Stimulated activated memory B cell treated with anti-CD40 and anti-IgM and Interleukin-4, amounts not matched to agents 10 μg/mL and 1 μg/mL and 100 μg/mL, for 72 hours (primary cell): ENCODE data around the gene UNC45A.

Experiments
- ATAC-seq: fragments of 150-1000 bp; cut with Tn5 transposase; 2 replicates; pipeline ENCODE4 v1.10.0; 2021
- H3K27ac Mint-ChIP-seq: one replicate; pipeline ENCODE4 v1.8.0; 2022; ENCODE audit warnings: mild to moderate bottlenecking, mixed read lengths
- H3K27me3 Mint-ChIP-seq: one replicate; pipeline ENCODE4 v1.8.0; 2022; ENCODE audit warnings: mixed read lengths
- H3K36me3 Mint-ChIP-seq: one replicate; pipeline ENCODE4 v1.8.0; 2022; ENCODE audit warnings: mixed read lengths
- H3K4me1 Mint-ChIP-seq: one replicate; pipeline ENCODE4 v1.8.0; 2022; ENCODE audit warnings: mixed read lengths
- H3K4me3 Mint-ChIP-seq: one replicate; pipeline ENCODE4 v1.8.0; 2022; ENCODE audit warnings: mild to moderate bottlenecking, moderate library complexity, mixed read lengths
- H3K9me3 Mint-ChIP-seq: one replicate; pipeline ENCODE4 v1.8.0; 2022; ENCODE audit warnings: mixed read lengths

UNC45A gene

GRCh38 chr15:90956274-90957030, 21.4 kb downstream of the UNC45A start:
- Mint-ChIP-seq H3K27me3 (no peaks in the 10 kb centered on the region), H3K9me3 (no peaks in the 10 kb centered on the region), H3K27ac (no peak overlapping the region), H3K4me3 (peak overlapping the region; percentile 61), H3K4me1 (peaks cover 25% of the 10 kb centered on the region), H3K36me3 (peaks cover 40% of the 10 kb centered on the region)
- peak; percentile 44 for ATAC-seq

- peaks cover 40% of the 10 kb centered on the region for H3K36me3 Mint-ChIP-seq
- no peak overlapping the region for H3K27ac Mint-ChIP-seq
- no peaks in the 10 kb centered on the region for H3K9me3 Mint-ChIP-seq
- H3K27me3 Mint-ChIP-seq = no peaks in the 10 kb centered on the region
- ATAC-seq = no peak
- peak overlapping the region; percentile 66 for H3K4me3 Mint-ChIP-seq
- peaks cover 25% of the 10 kb centered on the region for H3K4me1 Mint-ChIP-seq
These were observed 22.1 kb downstream of the UNC45A start for GRCh38 chr15:90957031-90957790.

GRCh38 chr15:90957791-90958190, 22.7 kb downstream of the UNC45A start:
- no peaks in the 10 kb centered on the region for H3K27me3 Mint-ChIP-seq
- H3K27ac Mint-ChIP-seq = no peak overlapping the region
- ATAC-seq = no peak
- no peaks in the 10 kb centered on the region for H3K9me3 Mint-ChIP-seq
- peaks cover 25% of the 10 kb centered on the region for H3K4me1 Mint-ChIP-seq
- peaks cover 38% of the 10 kb centered on the region for H3K36me3 Mint-ChIP-seq
- H3K4me3 Mint-ChIP-seq = peak overlapping the region; percentile 66

GRCh38 chr15:90959028-90959595, 24.0 kb downstream of the UNC45A start:
- Mint-ChIP-seq H3K36me3 (peaks cover 37% of the 10 kb centered on the region), H3K4me1 (peaks cover 24% of the 10 kb centered on the region)

GRCh38 chr15:90959894-90960293, 24.8 kb downstream of the UNC45A start:
- Mint-ChIP-seq H3K27ac (no peak overlapping the region), H3K4me1 (peaks cover 17% of the 10 kb centered on the region)

More at GRCh38 chr15:90959028-90959595, 24.0 kb downstream of the UNC45A start:
- Mint-ChIP-seq H3K27ac (no peak overlapping the region), H3K27me3 (no peaks in the 10 kb centered on the region), H3K9me3 (no peaks in the 10 kb centered on the region), H3K4me3 (no peak overlapping the region)
- ATAC-seq = no peak

GRCh38 chr15:90960298-90961091, 25.4 kb downstream of the UNC45A start:
- H3K4me1 Mint-ChIP-seq = peaks cover 11% of the 10 kb centered on the region
- no peaks in the 10 kb centered on the region for H3K9me3 Mint-ChIP-seq
- H3K27me3 Mint-ChIP-seq = no peaks in the 10 kb centered on the region
- no peak overlapping the region for H3K27ac Mint-ChIP-seq
- ATAC-seq = no peak
- peaks cover 37% of the 10 kb centered on the region for H3K36me3 Mint-ChIP-seq
- no peak overlapping the region for H3K4me3 Mint-ChIP-seq

More at GRCh38 chr15:90959894-90960293, 24.8 kb downstream of the UNC45A start:
- ATAC-seq = no peak
- Mint-ChIP-seq H3K9me3 (no peaks in the 10 kb centered on the region), H3K36me3 (peaks cover 37% of the 10 kb centered on the region), H3K27me3 (no peaks in the 10 kb centered on the region), H3K4me3 (no peak overlapping the region)

GRCh38 chr15:90962021-90962420, 26.9 kb downstream of the UNC45A start:
- Mint-ChIP-seq H3K4me1 (peaks cover 5% of the 10 kb centered on the region), H3K9me3 (no peaks in the 10 kb centered on the region), H3K36me3 (peaks cover 45% of the 10 kb centered on the region), H3K4me3 (no peak overlapping the region), H3K27me3 (no peaks in the 10 kb centered on the region), H3K27ac (no peak overlapping the region)
- no peak for ATAC-seq

- Mint-ChIP-seq H3K27me3 (no peaks in the 10 kb centered on the region), H3K9me3 (no peaks in the 10 kb centered on the region), H3K27ac (no peak overlapping the region), H3K4me3 (no peak overlapping the region), H3K4me1 (no peaks in the 10 kb centered on the region), H3K36me3 (peaks cover 30% of the 10 kb centered on the region)
- no peak for ATAC-seq
These were observed 31.2 kb downstream of the UNC45A start for GRCh38 chr15:90966262-90966661.

- Mint-ChIP-seq H3K27ac (no peak overlapping the region), H3K36me3 (peaks cover 20% of the 10 kb centered on the region), H3K27me3 (no peaks in the 10 kb centered on the region), H3K4me3 (no peak overlapping the region), H3K9me3 (no peaks in the 10 kb centered on the region), H3K4me1 (no peaks in the 10 kb centered on the region)
- no peak for ATAC-seq
These were observed 32.1 kb downstream of the UNC45A start for GRCh38 chr15:90967206-90967605.

- Mint-ChIP-seq H3K27me3 (no peaks in the 10 kb centered on the region), H3K36me3 (peaks cover 13% of the 10 kb centered on the region), H3K9me3 (no peaks in the 10 kb centered on the region), H3K4me1 (no peaks in the 10 kb centered on the region), H3K27ac (no peak overlapping the region), H3K4me3 (no peak overlapping the region)
- ATAC-seq = no peak
These were observed 33.3 kb downstream of the UNC45A start for GRCh38 chr15:90968434-90968833.

- Mint-ChIP-seq H3K36me3 (peaks cover 22% of the 10 kb centered on the region), H3K9me3 (no peaks in the 10 kb centered on the region), H3K4me1 (no peaks in the 10 kb centered on the region), H3K27ac (no peak overlapping the region), H3K4me3 (no peak overlapping the region), H3K27me3 (no peaks in the 10 kb centered on the region)
- no peak for ATAC-seq
These were observed 35.2 kb downstream of the UNC45A start for GRCh38 chr15:90970274-90970673.

- Mint-ChIP-seq H3K36me3 (peaks cover 19% of the 10 kb centered on the region), H3K9me3 (no peaks in the 10 kb centered on the region), H3K27me3 (no peaks in the 10 kb centered on the region), H3K4me1 (no peaks in the 10 kb centered on the region), H3K27ac (no peak overlapping the region), H3K4me3 (no peak overlapping the region)
- ATAC-seq = no peak
These were observed 37.0 kb downstream of the UNC45A start for GRCh38 chr15:90972133-90972532.

GRCh38 chr15:90974216-90974615, 39.1 kb downstream of the UNC45A start:
- Mint-ChIP-seq H3K27ac (no peak overlapping the region), H3K4me3 (no peak overlapping the region), H3K4me1 (peaks cover 2% of the 10 kb centered on the region), H3K27me3 (no peaks in the 10 kb centered on the region), H3K9me3 (no peaks in the 10 kb centered on the region), H3K36me3 (peaks cover 31% of the 10 kb centered on the region)
- ATAC-seq = no peak

GRCh38 chr15:90979582-90979981, 44.5 kb downstream of the UNC45A start:
- Mint-ChIP-seq H3K9me3 (no peaks in the 10 kb centered on the region), H3K4me3 (no peak overlapping the region), H3K36me3 (peaks cover 24% of the 10 kb centered on the region), H3K27ac (no peak overlapping the region), H3K27me3 (no peaks in the 10 kb centered on the region), H3K4me1 (peaks cover 29% of the 10 kb centered on the region)
- no peak for ATAC-seq

GRCh38 chr15:90981681-90982080, 46.6 kb downstream of the UNC45A start:
- H3K27ac Mint-ChIP-seq = peak overlapping the region; percentile 84
- no peaks in the 10 kb centered on the region for H3K9me3 Mint-ChIP-seq
- peaks cover 29% of the 10 kb centered on the region for H3K4me1 Mint-ChIP-seq
- H3K36me3 Mint-ChIP-seq = peaks cover 16% of the 10 kb centered on the region
- no peaks in the 10 kb centered on the region for H3K27me3 Mint-ChIP-seq
- ATAC-seq = peak; percentile 94
- H3K4me3 Mint-ChIP-seq = peak overlapping the region; percentile 42
